GM12878 (cell line): Measurements from ENCODE around the gene EXOSC10. TPM values are rescaled to one million over a fixed set of nuclear protein-coding genes. Genes with fewer than 3 reads are reported as not detected.

Source experiments
- BCL11A ChIP-seq: IDR thresholded peaks from 2 replicates; pipeline ENCODE4 v1.6.1; 2011; ENCODE audit warnings: low read depth, low read length
- BHLHE40 ChIP-seq, 2 experiments: fragments of 450-650 bp in 1 of 2; IDR thresholded peaks; 2 replicates each; pipeline ENCODE4 v1.6.1; 2011 to 2017; ENCODE audit warnings: low read depth in 2 of 2, borderline replicate concordance in 1 of 2, improper control_type of control experiment in 1 of 2, low read length in 1 of 2, mild to moderate bottlenecking in 1 of 2
- FOXM1 ChIP-seq: IDR thresholded peaks from 2 replicates; pipeline ENCODE4 v1.6.1; 2012; ENCODE audit warnings: low read depth, mild to moderate bottlenecking, inconsistent platforms, low read length, moderate library complexity
- MEF2A ChIP-seq: IDR thresholded peaks from 2 replicates; pipeline ENCODE4 v1.6.1; 2011; ENCODE audit warnings: low read depth, mild to moderate bottlenecking, low read length, moderate library complexity; ENCODE audit not compliant: insufficient read depth
- RELA ChIP-seq: fragments of 450-650 bp; IDR thresholded peaks from 2 replicates; pipeline ENCODE4 v1.8.0; 2014; ENCODE audit warnings: borderline replicate concordance; ENCODE audit not compliant: partially characterized antibody
- SMAD5 ChIP-seq: IDR thresholded peaks from 2 replicates; pipeline ENCODE4 v1.6.1; 2016; ENCODE audit warnings: antibody characterized with exemption, low read depth
- TARDBP ChIP-seq: IDR thresholded peaks from 2 replicates; pipeline ENCODE4 v1.6.1; 2016; ENCODE audit warnings: borderline replicate concordance
- YY1 ChIP-seq: IDR thresholded peaks from 2 replicates; pipeline ENCODE4 v1.6.1; 2011; ENCODE audit warnings: low read depth, mild to moderate bottlenecking, low read length
- polyA plus RNA-seq, 11 experiments: library from polyadenylated mRNA; depleted of rRNA in 4 of 11; unstranded in 6 of 11; stranded (reverse) in 5 of 11; fragments of >200 nt; fragmentation: Nextera tagmentation in 4 of 11; fragmentation: Illumina TruSeq in 1 of 11; extraction: Ambion mirVana in 4 of 11; extraction: Trizol in 1 of 11; gene quantifications; 1 replicate in 1 of 11; 2 replicates in 10 of 11; pipeline versions ENCODE4 v1.2.1 to v1.2.3, GENCODE V29; 2011 to 2016; ENCODE audit warnings: inconsistent platforms in 2 of 11, missing spikeins in 2 of 11, low read depth in 1 of 11
- total RNA-seq, 4 experiments: library from RNA; depleted of rRNA in 3 of 4; stranded (reverse); fragments of >200 nt in 3 of 4; fragmentation: Illumina TruSeq in 1 of 4; extraction: Trizol in 1 of 4; gene quantifications; 2 replicates each; pipeline versions ENCODE4 v1.2.1 to v1.2.3, GENCODE V29; 2013 to 2021
- TF ChIP-seq, protein P1 (sequence below): fragments of 450-650 bp; IDR thresholded peaks from 2 replicates; pipeline ENCODE4 v1.6.1; 2017; ENCODE audit warnings: mild to moderate bottlenecking, moderate library complexity
- TF ChIP-seq, protein P2 (sequence below): fragments of 150-350 bp; IDR thresholded peaks from 2 replicates; pipeline ENCODE4 v1.6.1; 2016; ENCODE audit warnings: low read depth, low read length
- TF ChIP-seq, protein P3 (sequence below): fragments of 450-650 bp; IDR thresholded peaks from 2 replicates; pipeline ENCODE4 v1.6.1; 2017; ENCODE audit warnings: mild to moderate bottlenecking, low read depth, inconsistent platforms; ENCODE audit not compliant: poor library complexity, severe bottlenecking
- TF ChIP-seq, protein P4 (sequence below): IDR thresholded peaks from 2 replicates; pipeline ENCODE4 v1.6.1; 2011; ENCODE audit warnings: low read depth, mild to moderate bottlenecking, low read length, moderate library complexity, borderline replicate concordance; ENCODE audit errors: extremely low read depth
- TF ChIP-seq, protein P5 (sequence below): IDR thresholded peaks from 2 replicates; pipeline ENCODE4 v1.6.1; 2011; ENCODE audit warnings: borderline replicate concordance, low read depth, mild to moderate bottlenecking, moderate library complexity, low read length; ENCODE audit not compliant: insufficient read depth, poor library complexity, severe bottlenecking
- TF ChIP-seq, protein P6 (sequence below): IDR thresholded peaks from 2 replicates; pipeline ENCODE4 v1.6.1; 2012; ENCODE audit warnings: low read depth, low read length, improper control_type of control experiment

EXOSC10 gene
- total and polyA plus RNA-seq, 10 of the 15 experiments (the other 5 are each of a cell fraction or from before 2014, with no cell fraction given), result 16.2 to 86.5 (median 66.4) TPM

DNA sequence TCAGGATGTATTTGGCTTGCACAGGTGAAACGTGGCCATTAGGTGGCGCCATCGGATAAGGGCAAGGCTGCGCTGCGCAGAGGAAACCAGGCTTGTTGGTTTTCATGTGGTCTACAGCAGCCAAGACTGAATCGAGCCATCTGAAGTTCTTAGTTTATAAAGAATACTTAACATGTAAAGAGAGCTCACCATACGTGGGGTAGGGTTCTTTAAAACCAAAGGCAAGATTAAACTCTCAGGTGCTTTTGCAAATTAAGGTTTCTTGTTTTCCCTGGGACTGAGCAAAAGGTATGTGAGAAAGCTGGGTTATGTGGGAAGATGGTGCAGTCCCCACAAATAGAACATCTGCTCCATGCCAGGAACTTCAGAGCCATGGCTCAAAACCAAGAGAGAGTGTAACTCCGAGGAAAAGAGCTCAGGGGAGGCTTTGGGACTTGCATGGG is 61.9 kb downstream of the EXOSC10 start (continued):
- TF ChIP-seq, protein P1, sequence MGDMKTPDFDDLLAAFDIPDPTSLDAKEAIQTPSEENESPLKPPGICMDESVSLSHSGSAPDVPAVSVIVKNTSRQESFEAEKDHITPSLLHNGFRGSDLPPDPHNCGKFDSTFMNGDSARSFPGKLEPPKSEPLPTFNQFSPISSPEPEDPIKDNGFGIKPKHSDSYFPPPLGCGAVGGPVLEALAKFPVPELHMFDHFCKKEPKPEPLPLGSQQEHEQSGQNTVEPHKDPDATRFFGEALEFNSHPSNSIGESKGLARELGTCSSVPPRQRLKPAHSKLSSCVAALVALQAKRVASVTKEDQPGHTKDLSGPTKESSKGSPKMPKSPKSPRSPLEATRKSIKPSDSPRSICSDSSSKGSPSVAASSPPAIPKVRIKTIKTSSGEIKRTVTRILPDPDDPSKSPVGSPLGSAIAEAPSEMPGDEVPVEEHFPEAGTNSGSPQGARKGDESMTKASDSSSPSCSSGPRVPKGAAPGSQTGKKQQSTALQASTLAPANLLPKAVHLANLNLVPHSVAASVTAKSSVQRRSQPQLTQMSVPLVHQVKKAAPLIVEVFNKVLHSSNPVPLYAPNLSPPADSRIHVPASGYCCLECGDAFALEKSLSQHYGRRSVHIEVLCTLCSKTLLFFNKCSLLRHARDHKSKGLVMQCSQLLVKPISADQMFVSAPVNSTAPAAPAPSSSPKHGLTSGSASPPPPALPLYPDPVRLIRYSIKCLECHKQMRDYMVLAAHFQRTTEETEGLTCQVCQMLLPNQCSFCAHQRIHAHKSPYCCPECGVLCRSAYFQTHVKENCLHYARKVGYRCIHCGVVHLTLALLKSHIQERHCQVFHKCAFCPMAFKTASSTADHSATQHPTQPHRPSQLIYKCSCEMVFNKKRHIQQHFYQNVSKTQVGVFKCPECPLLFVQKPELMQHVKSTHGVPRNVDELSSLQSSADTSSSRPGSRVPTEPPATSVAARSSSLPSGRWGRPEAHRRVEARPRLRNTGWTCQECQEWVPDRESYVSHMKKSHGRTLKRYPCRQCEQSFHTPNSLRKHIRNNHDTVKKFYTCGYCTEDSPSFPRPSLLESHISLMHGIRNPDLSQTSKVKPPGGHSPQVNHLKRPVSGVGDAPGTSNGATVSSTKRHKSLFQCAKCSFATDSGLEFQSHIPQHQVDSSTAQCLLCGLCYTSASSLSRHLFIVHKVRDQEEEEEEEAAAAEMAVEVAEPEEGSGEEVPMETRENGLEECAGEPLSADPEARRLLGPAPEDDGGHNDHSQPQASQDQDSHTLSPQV, result no peak
- TF ChIP-seq RELA, result no peak
- TF ChIP-seq, protein P2, sequence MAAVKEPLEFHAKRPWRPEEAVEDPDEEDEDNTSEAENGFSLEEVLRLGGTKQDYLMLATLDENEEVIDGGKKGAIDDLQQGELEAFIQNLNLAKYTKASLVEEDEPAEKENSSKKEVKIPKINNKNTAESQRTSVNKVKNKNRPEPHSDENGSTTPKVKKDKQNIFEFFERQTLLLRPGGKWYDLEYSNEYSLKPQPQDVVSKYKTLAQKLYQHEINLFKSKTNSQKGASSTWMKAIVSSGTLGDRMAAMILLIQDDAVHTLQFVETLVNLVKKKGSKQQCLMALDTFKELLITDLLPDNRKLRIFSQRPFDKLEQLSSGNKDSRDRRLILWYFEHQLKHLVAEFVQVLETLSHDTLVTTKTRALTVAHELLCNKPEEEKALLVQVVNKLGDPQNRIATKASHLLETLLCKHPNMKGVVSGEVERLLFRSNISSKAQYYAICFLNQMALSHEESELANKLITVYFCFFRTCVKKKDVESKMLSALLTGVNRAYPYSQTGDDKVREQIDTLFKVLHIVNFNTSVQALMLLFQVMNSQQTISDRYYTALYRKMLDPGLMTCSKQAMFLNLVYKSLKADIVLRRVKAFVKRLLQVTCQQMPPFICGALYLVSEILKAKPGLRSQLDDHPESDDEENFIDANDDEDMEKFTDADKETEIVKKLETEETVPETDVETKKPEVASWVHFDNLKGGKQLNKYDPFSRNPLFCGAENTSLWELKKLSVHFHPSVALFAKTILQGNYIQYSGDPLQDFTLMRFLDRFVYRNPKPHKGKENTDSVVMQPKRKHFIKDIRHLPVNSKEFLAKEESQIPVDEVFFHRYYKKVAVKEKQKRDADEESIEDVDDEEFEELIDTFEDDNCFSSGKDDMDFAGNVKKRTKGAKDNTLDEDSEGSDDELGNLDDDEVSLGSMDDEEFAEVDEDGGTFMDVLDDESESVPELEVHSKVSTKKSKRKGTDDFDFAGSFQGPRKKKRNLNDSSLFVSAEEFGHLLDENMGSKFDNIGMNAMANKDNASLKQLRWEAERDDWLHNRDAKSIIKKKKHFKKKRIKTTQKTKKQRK, result no peak
- TF ChIP-seq, protein P3, sequence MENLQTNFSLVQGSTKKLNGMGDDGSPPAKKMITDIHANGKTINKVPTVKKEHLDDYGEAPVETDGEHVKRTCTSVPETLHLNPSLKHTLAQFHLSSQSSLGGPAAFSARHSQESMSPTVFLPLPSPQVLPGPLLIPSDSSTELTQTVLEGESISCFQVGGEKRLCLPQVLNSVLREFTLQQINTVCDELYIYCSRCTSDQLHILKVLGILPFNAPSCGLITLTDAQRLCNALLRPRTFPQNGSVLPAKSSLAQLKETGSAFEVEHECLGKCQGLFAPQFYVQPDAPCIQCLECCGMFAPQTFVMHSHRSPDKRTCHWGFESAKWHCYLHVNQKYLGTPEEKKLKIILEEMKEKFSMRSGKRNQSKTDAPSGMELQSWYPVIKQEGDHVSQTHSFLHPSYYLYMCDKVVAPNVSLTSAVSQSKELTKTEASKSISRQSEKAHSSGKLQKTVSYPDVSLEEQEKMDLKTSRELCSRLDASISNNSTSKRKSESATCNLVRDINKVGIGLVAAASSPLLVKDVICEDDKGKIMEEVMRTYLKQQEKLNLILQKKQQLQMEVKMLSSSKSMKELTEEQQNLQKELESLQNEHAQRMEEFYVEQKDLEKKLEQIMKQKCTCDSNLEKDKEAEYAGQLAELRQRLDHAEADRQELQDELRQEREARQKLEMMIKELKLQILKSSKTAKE, result peak; percentile 59
- TF ChIP-seq, protein P4, sequence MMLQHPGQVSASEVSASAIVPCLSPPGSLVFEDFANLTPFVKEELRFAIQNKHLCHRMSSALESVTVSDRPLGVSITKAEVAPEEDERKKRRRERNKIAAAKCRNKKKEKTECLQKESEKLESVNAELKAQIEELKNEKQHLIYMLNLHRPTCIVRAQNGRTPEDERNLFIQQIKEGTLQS, result no peak
- TF ChIP-seq, protein P5, sequence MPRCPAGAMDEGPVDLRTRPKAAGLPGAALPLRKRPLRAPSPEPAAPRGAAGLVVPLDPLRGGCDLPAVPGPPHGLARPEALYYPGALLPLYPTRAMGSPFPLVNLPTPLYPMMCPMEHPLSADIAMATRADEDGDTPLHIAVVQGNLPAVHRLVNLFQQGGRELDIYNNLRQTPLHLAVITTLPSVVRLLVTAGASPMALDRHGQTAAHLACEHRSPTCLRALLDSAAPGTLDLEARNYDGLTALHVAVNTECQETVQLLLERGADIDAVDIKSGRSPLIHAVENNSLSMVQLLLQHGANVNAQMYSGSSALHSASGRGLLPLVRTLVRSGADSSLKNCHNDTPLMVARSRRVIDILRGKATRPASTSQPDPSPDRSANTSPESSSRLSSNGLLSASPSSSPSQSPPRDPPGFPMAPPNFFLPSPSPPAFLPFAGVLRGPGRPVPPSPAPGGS, result no peak
- no peak for TF ChIP-seq TARDBP
- TF ChIP-seq, protein P6, sequence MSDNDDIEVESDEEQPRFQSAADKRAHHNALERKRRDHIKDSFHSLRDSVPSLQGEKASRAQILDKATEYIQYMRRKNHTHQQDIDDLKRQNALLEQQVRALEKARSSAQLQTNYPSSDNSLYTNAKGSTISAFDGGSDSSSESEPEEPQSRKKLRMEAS, result no peak
- peak; percentile 67 for TF ChIP-seq YY1
- TF ChIP-seq BHLHE40 (IDR thresholded peaks at IDR 0.05; ENCODE audit: borderline replicate concordance in 1 of 2, low read depth in 2 of 2, low read length in 1 of 2), result 0 out of 4 replicates have a peak, but pooled peaks of 1 of the 2 experiments have one; percentile 30
- no peak for TF ChIP-seq MEF2A
- TF ChIP-seq FOXM1, result peak; percentile 41; the same call in 1 of the 2 replicates
- no peak for TF ChIP-seq SMAD5
- TF ChIP-seq BCL11A, result no peak
